Measurements from ENCODE around the gene BMP4. TPM values are rescaled to one million over a fixed set of nuclear protein-coding genes. Genes with fewer than 3 reads are reported as not detected.

BMP4 gene
- total and polyA plus RNA-seq, 4 donors, result 2.0 to 4.2 (median 2.4) TPM

GRCh38 chr14:53932966-53933365, 23.7 kb downstream of the BMP4 start:
- H3K4me3 ChIP-seq (ENCODE audit: low read depth in 1 of 3, low read length in 3 of 3), result no peak overlapping the region
- H3K4me1 ChIP-seq (ENCODE audit: control insufficient read depth in 4 of 4, insufficient read depth in 4 of 4, low read length in 3 of 4), result no peaks in the 10 kb centered on the region
- no peaks in the 10 kb centered on the region for H3K27me3 ChIP-seq (ENCODE audit: control insufficient read depth in 4 of 4, insufficient read depth in 4 of 4, low read length in 3 of 4)
- H3K9ac ChIP-seq (ENCODE audit: low read depth in 1 of 2, low read length in 2 of 2), result no peak overlapping the region
- H3K36me3 ChIP-seq (ENCODE audit: control insufficient read depth in 4 of 4, insufficient read depth in 3 of 4, low read depth in 1 of 4, low read length in 3 of 4), result no peaks in the 10 kb centered on the region
- no peak for TF ChIP-seq YY1 (IDR thresholded peaks at IDR 0.05)
- TF ChIP-seq FOXA1 (IDR thresholded peaks at IDR 0.05), result no peak
- H3K9me3 ChIP-seq (ENCODE audit: control insufficient read depth in 4 of 4, low read length in 3 of 4), result no peaks in the 10 kb centered on the region
- no peak overlapping the region for H3K27ac ChIP-seq (ENCODE audit: low read depth in 1 of 2, low read length in 2 of 2)
- DNase-seq (ENCODE audit: low spot score), result no peak

DNA sequence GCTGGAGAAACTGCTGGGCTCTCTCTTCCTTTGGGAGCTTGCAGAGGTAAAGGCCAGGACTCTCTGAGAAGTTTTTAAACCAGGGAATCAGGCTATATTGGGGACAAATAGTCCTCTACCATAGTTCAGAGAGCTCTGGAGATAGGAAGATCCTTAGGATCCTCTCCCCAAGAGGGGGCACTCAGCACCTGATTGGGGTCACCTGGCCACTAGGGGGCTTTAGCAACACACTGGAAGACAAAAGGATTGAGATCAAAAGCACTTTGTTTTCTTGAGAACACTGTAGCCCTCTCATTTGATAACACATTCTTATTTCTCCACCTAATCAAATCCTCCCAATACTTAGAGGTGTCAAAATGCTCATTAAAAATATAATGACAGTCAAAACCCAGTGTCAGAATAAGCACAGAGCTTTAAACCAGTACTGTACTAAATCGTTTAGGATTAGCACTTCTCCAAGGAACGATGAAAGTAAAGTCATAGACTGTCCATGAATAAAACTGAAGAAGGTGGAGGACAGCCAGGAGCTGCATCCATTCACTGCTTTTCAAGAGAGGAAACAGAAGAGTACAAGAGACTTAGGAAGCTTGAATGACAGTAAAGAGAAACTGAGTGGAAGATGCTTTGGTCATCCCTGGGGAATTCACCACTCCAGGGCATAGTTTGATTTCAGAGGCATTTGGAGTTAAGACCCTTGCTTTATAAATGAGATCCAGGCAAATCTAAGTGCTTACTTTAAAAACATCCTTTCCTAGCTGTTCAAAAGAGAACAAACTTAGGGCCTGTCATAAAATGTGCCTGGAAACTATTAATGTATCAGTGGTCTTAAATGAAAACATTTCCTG, 26.5 kb downstream of the BMP4 start:
- WGBS, result 86% methylated on average over 2 of the region's 2 CpGs
- Histone ChIP-seq H3K4me1 (ENCODE audit: control insufficient read depth in 4 of 4, insufficient read depth in 4 of 4, low read length in 3 of 4) (no peaks in the 10 kb centered on the region), H3K36me3 (ENCODE audit: control insufficient read depth in 4 of 4, insufficient read depth in 3 of 4, low read depth in 1 of 4, low read length in 3 of 4) (no peaks in the 10 kb centered on the region), H3K27me3 (ENCODE audit: control insufficient read depth in 4 of 4, insufficient read depth in 4 of 4, low read length in 3 of 4) (no peaks in the 10 kb centered on the region), H3K4me3 (ENCODE audit: low read depth in 1 of 3, low read length in 3 of 3) (no peak overlapping the region), H3K9me3 (ENCODE audit: control insufficient read depth in 4 of 4, low read length in 3 of 4) (no peaks in the 10 kb centered on the region), H3K9ac (ENCODE audit: low read depth in 1 of 2, low read length in 2 of 2) (no peak overlapping the region), H3K27ac (ENCODE audit: low read depth in 1 of 2, low read length in 2 of 2) (no peak overlapping the region)
- no peak for DNase-seq (ENCODE audit: low spot score)
- TF ChIP-seq REST (IDR thresholded peaks at IDR 0.05), result no peak
- TF ChIP-seq, protein P1, sequence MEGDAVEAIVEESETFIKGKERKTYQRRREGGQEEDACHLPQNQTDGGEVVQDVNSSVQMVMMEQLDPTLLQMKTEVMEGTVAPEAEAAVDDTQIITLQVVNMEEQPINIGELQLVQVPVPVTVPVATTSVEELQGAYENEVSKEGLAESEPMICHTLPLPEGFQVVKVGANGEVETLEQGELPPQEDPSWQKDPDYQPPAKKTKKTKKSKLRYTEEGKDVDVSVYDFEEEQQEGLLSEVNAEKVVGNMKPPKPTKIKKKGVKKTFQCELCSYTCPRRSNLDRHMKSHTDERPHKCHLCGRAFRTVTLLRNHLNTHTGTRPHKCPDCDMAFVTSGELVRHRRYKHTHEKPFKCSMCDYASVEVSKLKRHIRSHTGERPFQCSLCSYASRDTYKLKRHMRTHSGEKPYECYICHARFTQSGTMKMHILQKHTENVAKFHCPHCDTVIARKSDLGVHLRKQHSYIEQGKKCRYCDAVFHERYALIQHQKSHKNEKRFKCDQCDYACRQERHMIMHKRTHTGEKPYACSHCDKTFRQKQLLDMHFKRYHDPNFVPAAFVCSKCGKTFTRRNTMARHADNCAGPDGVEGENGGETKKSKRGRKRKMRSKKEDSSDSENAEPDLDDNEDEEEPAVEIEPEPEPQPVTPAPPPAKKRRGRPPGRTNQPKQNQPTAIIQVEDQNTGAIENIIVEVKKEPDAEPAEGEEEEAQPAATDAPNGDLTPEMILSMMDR (IDR thresholded peaks at IDR 0.05; ENCODE audit: low read depth, low read length, missing input control), result peak; percentile 42
- TF ChIP-seq ATF3 (IDR thresholded peaks at IDR 0.05), result no peak
- TF ChIP-seq HNF4A (conservative IDR thresholded peaks at IDR 0.05), result no peak
- no peak for TF ChIP-seq HNF4G (IDR thresholded peaks at IDR 0.05)
- TF ChIP-seq RAD21 (IDR thresholded peaks at IDR 0.05), result peak; percentile 68 to 74
- TF ChIP-seq SP1 (IDR thresholded peaks at IDR 0.05), result no peak

- H3K4me3 ChIP-seq (ENCODE audit: low read depth in 1 of 3, low read length in 3 of 3), result no peak overlapping the region
- no peak for DNase-seq (ENCODE audit: low spot score)
Measured at GRCh38 chr14:53927171-53927570, 29.5 kb downstream of the BMP4 start.

More at GRCh38 chr14:53927171-53927570, 29.5 kb downstream of the BMP4 start:
- no peaks in the 10 kb centered on the region for H3K9me3 ChIP-seq (ENCODE audit: control insufficient read depth in 4 of 4, low read length in 3 of 4)
- no peak overlapping the region for H3K9ac ChIP-seq (ENCODE audit: low read depth in 1 of 2, low read length in 2 of 2)
- H3K36me3 ChIP-seq (ENCODE audit: control insufficient read depth in 4 of 4, insufficient read depth in 3 of 4, low read depth in 1 of 4, low read length in 3 of 4), result no peaks in the 10 kb centered on the region
- TF ChIP-seq, protein P2, sequence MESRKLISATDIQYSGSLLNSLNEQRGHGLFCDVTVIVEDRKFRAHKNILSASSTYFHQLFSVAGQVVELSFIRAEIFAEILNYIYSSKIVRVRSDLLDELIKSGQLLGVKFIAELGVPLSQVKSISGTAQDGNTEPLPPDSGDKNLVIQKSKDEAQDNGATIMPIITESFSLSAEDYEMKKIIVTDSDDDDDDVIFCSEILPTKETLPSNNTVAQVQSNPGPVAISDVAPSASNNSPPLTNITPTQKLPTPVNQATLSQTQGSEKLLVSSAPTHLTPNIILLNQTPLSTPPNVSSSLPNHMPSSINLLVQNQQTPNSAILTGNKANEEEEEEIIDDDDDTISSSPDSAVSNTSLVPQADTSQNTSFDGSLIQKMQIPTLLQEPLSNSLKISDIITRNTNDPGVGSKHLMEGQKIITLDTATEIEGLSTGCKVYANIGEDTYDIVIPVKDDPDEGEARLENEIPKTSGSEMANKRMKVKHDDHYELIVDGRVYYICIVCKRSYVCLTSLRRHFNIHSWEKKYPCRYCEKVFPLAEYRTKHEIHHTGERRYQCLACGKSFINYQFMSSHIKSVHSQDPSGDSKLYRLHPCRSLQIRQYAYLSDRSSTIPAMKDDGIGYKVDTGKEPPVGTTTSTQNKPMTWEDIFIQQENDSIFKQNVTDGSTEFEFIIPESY (IDR thresholded peaks at IDR 0.05), result no peak
- TF ChIP-seq, protein P3, sequence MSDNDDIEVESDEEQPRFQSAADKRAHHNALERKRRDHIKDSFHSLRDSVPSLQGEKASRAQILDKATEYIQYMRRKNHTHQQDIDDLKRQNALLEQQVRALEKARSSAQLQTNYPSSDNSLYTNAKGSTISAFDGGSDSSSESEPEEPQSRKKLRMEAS (IDR thresholded peaks at IDR 0.05), result no peak
- TF ChIP-seq JUND (IDR thresholded peaks at IDR 0.05) (no peak), RAD21 (IDR thresholded peaks at IDR 0.05) (no peak), NR2F2 (IDR thresholded peaks at IDR 0.05) (no peak), GABPA (IDR thresholded peaks at IDR 0.05 in 1 of 2, conservative IDR thresholded peaks at IDR 0.05 in 1 of 2) (no peak), HNF4A (conservative IDR thresholded peaks at IDR 0.05) (no peak)
- TF ChIP-seq, protein P1 (IDR thresholded peaks at IDR 0.05; ENCODE audit: low read depth, low read length, missing input control), result no peak
- no peaks in the 10 kb centered on the region for H3K4me1 ChIP-seq (ENCODE audit: control insufficient read depth in 4 of 4, insufficient read depth in 4 of 4, low read length in 3 of 4)
- H3K27ac ChIP-seq (ENCODE audit: low read depth in 1 of 2, low read length in 2 of 2), result no peak overlapping the region
- no peaks in the 10 kb centered on the region for H3K27me3 ChIP-seq (ENCODE audit: control insufficient read depth in 4 of 4, insufficient read depth in 4 of 4, low read length in 3 of 4)
- 84% methylated on average over 5 of the region's 5 CpGs for WGBS

Measured in liver (tissue), 9 donors.